GM23248 (cell line): Measurements from ENCODE around the gene PCCB.

Experiments
- EZH2 ChIP-seq: fragments of 200-600 bp; sonication (generic); IDR thresholded peaks from 2 replicates; pipeline ENCODE4 v1.6.1; 2018; ENCODE audit warnings: antibody characterized with exemption, mild to moderate bottlenecking; ENCODE audit not compliant: insufficient read depth, poor library complexity, severe bottlenecking
- EZH2phosphoT487 ChIP-seq: fragments of 200-600 bp; sonication (generic); IDR thresholded peaks from 2 replicates; pipeline ENCODE4 v1.6.1; 2018; ENCODE audit warnings: antibody characterized with exemption, moderate library complexity, mild to moderate bottlenecking, low read depth; ENCODE audit not compliant: insufficient read depth

DNA sequence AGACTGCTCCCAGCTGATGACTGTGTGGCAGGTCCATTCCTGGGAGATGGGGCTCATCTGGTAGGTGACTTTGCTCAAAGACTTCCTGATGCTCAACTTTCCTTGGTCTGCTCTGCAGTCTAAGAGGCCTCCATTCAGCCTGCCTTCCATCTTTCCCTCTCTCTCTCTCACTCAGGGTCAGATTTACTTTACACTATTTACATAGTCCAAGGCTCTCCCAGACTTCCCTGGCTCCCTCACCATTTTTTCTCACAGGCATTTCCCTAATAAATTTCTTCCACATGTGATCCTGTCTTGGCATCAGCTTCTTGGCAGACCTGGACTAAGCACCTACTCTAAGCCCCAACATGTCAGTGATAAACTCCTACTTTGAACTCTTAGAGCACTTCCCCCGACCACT lies 13.0 kb upstream of the PCCB start:
- no peak for TF ChIP-seq EZH2
- TF ChIP-seq EZH2phosphoT487 = no peak
